GM18520 (cell line): Measurements from ENCODE around the gene KRT7.

Experiments used
- ATAC-seq: cut with Tn5 transposase; IDR thresholded peaks from one replicate; pipeline ENCODE4 v1.9.1; 2021; ENCODE audit not compliant: unreplicated experiment

Gene KRT7

GRCh38 chr12:52232674-52233461 is at the start of gene KRT7:
KRT7 (plus strand) TSS chr12:52233243; CDS start chr12:52233297, 54 bp downstream.
- no peak for ATAC-seq

GRCh38 chr12:52183544-52183910 is 49.5 kb upstream of the KRT7 start:
- ATAC-seq: no peak

GRCh38 chr12:52183971-52184370 is 49.1 kb upstream of the KRT7 start:
- no peak for ATAC-seq

- no peak for ATAC-seq
Observed at GRCh38 chr12:52184813-52185212, 48.2 kb upstream of the KRT7 start.

GRCh38 chr12:52185400-52185967 is 47.6 kb upstream of the KRT7 start:
- ATAC-seq: no peak

DNA sequence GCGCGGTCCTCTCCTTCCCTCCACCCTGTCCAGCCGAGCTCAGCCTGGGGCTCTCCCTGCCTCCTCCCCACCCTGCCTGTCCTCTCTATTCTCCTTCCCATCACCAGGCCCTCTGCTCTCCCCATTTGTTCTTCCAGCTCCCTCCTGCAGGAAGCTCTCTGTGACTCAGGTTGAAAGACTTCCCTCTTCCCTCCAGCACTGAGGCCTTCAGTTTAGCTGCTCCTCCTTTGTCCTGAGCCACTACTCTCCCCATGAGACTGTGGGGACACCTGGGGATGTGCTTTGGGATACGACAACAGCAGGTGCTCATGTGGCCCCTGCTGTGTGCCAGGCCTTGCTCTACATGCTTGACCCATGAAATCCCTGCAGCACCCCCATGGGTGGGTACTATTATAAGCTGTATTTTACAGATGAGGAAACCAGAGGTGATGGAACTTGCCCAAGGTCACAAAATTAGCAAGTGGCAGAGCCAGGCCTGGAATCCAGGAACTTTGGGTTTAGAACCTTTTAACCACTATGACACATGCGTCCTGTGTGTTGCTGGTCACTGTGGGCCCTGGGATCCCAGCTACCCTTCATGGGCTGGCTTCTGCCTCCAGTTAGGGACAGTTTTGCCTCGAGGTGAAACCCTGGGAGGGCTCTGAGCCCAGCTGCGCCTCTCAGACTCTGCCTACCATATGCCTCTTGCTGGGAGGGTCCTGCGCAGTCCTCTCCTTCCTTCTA is 46.8 kb upstream of the KRT7 start:
- no peak for ATAC-seq

DNA sequence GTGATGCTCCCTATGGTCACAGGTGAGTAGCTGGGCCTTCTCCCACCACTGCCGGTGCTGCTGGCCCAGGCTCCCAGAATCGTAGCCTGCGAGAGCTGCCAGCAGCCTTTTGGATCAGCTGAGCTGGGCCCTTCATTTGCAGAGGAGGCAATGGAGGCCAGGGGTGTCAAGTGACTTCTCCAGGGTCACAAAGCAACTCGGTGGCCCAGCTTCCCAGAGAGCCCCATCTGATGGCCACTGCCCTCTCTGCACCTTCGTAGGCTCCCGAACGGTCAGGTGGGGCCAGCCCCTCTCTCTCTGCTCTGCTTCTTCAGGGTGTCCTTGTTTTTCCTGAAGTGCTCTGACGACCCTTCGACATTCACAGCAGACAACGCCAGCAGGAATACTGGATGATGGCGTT is 45.8 kb upstream of the KRT7 start:
- no peak for ATAC-seq

DNA sequence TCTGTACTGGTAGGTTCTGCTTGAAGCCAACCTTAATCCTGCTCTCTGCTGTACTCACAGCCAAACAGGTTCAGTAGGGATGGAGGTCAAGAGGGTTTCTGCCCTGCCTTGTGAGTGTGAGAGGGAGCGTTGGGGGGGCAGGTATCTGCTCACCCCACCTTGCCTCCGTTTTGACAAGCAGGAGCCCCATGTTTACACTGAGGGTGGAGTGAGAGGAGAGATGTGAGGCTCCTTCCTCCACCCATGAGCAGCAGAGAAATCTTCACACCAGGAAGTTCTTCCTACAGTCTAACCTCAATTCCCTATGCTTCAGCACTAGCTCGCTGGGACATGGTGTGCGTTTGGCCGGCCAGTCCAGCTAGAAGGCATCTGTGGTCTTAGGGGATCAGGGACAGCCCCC is 45.4 kb upstream of the KRT7 start:
- no peak for ATAC-seq

GRCh38 chr12:52188658-52189057 is 44.4 kb upstream of the KRT7 start:
- no peak for ATAC-seq

- no peak for ATAC-seq
Observed at GRCh38 chr12:52189376-52190174, 43.5 kb upstream of the KRT7 start.

- ATAC-seq: no peak
Observed at GRCh38 chr12:52190860-52191729, 41.9 kb upstream of the KRT7 start.

GRCh38 chr12:52191841-52192791 is 40.9 kb upstream of the KRT7 start, which contains the start of gene KRT80:
KRT80 (minus strand) TSS chr12:52192014; CDS start chr12:52191902, 112 bp downstream.
- no peak for ATAC-seq

GRCh38 chr12:52193532-52193931 is 39.5 kb upstream of the KRT7 start:
- no peak for ATAC-seq

DNA sequence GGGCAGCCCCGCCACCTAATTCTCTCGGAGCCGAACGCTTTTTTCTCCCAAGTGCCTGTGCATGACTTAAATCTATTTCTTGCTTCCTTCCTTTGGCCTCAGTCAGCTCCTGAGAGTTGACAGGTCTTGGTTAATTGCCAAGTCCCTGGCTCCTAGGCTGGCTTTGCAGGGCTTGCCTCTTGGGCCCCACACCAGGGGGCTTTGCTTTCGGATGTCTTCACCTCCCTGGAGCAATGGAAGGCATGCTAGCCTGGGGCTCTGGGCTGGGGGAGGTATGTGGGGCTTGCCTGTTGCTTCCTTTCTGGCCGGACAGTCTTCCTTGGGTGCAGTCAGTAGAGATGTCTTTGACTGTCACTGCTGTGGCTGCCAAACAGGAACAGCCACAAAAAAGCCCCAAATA is 39.1 kb upstream of the KRT7 start:
- ATAC-seq: no peak

DNA sequence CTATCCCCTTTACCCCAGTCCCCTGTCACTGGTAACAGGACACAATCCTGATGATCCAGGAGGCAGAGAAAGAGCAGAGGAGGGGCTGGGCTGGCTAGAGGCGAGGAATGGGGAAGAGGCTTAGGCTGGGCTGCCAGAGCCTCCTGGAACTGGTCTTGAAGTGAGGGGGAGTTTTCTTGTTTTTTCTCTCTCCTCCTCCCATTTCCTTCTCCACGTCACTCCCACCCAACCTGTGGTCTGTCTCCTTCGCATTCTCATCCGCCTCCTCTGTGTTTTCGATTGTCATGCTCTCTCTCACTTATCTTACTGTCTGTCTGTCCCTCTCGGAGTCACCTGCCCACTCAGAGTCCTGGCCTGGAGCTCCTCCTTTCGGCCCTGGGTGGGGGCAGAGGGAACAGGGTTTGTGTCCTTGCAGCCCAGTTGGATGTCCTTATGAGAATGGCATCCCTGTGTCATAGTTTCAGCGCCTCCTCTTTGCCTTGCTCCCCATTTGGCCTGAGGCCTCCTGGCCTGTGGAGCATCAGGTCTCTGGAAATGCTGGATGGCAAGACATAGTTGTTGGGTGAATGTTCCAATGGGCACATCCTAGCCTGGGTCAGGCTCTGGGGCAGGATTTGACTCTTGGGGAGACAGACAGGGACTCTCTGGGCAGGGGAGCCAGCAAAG is 37.8 kb upstream of the KRT7 start:
- ATAC-seq: no peak

- no peak for ATAC-seq
Observed at GRCh38 chr12:52197371-52198231, 35.4 kb upstream of the KRT7 start.

DNA sequence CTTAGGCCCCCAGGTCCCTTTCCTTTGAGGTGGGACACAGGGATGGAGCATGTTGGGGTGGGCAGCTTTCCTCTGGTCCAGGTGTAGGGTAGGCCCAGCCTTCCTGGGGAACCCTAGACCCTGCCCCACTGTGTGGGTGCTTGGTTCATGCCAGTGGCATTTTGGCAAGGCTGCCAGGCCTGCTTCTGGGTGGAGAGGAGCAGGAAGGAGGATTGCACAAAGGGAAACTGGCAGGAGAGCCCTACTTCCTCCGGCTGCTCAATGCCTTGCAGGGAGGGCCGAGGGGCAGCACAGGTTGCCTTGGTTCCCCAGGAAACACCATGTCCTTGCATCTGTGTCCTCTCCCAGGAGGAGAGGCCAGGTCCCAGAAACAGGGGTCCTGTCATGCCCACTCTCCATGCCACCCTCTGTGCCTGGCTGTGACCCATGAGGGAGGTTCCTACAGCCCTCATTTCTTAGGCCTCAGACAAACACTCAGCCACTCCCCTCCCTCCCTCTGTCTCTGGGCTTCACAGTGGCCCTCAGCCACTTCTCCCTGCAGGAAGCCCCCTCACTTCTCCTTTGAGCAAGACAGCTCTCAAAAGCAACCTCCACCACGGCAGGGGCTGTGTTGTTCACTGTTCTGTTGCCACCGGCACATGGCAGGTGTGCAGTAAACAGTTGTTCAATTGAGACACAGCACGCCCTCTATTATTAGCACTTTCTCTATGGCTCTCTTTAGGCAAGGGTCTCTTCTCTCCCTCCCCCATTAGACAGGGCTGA is 34.4 kb upstream of the KRT7 start:
- ATAC-seq: no peak
